RWPE1 (cell line): ENCODE measurements around the gene TENM4.

ENCODE experiments used
- CTCF ChIA-PET: fragments of 350-600 bp; sonication (Branson Sonifier 250); formaldehyde crosslinking; extraction: SDS; loops from one replicate; lab custom pipeline; 2021; lab: Yijun Ruan, JAX
- POLR2A ChIA-PET: fragments of 400-600 bp; formaldehyde crosslinking; extraction: SDS; loops from one replicate; lab custom pipeline; 2020; ENCODE audit warnings: antibody characterized with exemption; ENCODE audit not compliant: low non-redundant PET; lab: Yijun Ruan, JAX
- DNase-seq: peaks from one replicate; pipeline ENCODE4 v3.0.0; 2012; ENCODE audit warnings: low spot score
- H3K27ac ChIP-seq: fragments of 450-650 bp; 2 replicates; pipeline ENCODE4 v1.5.1; 2017
- TF ChIP-seq, protein P1 (sequence below): fragments of 450-650 bp; conservative IDR thresholded peaks from 2 replicates; pipeline ENCODE4 v1.5.1; 2017; ENCODE audit warnings: low read depth, mild to moderate bottlenecking

TENM4 gene

DNA sequence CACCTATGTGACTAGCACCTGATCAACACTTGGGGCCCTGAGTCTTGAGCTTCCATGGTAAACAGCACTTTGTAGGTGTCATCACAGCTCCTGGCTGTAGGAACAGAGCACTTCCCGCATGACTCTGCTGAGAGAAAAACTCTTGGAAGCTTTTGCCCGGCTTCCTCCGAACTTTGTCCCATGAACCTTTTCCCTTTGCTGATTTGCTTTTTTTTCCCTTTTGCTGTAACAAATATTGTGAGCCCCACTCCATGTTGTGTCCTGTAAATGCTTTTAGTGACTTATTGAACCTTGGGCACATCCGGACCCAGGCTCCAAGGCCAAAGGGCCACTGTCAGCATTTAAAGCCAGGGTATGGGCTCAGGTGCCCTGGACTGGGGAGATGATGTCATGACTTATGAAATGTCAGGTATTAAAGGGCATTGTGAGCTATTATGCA, 391.1 kb downstream of the TENM4 start:
- DNase-seq = no peak
- ChIA-PET CTCF (interaction anchor here (0.8 kb wide), 1 partner anchor 24 kb away, joined by 4 read pairs; no protein-coding TSS in a partner anchor), POLR2A (no interaction called here)
- no peak overlapping the region for H3K27ac ChIP-seq
- TF ChIP-seq, protein P1, sequence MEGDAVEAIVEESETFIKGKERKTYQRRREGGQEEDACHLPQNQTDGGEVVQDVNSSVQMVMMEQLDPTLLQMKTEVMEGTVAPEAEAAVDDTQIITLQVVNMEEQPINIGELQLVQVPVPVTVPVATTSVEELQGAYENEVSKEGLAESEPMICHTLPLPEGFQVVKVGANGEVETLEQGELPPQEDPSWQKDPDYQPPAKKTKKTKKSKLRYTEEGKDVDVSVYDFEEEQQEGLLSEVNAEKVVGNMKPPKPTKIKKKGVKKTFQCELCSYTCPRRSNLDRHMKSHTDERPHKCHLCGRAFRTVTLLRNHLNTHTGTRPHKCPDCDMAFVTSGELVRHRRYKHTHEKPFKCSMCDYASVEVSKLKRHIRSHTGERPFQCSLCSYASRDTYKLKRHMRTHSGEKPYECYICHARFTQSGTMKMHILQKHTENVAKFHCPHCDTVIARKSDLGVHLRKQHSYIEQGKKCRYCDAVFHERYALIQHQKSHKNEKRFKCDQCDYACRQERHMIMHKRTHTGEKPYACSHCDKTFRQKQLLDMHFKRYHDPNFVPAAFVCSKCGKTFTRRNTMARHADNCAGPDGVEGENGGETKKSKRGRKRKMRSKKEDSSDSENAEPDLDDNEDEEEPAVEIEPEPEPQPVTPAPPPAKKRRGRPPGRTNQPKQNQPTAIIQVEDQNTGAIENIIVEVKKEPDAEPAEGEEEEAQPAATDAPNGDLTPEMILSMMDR = no peak

DNA sequence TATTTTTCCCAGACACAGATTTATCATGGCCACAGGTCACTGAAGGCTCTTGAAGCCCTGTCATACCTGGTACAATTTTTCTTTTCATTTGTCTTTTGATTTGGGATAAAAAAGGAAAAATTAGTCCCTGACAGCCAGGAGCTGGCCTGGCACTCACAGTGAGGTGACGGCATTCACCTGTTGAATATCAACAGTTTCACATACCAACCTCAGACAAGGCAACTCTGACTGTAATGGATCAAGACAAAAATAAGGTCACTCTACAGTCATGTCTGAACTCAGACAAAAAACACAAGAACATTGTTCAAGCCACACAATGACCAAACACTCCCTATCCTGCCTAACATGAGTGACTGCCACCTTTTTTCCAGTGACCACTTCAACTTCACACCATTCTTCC, 392.9 kb downstream of the TENM4 start:
- no peak overlapping the region for H3K27ac ChIP-seq
- CTCF ChIA-PET = no interaction called here
- TF ChIP-seq, protein P1 = no peak
- POLR2A ChIA-PET = no interaction called here
- DNase-seq = no peak

DNA sequence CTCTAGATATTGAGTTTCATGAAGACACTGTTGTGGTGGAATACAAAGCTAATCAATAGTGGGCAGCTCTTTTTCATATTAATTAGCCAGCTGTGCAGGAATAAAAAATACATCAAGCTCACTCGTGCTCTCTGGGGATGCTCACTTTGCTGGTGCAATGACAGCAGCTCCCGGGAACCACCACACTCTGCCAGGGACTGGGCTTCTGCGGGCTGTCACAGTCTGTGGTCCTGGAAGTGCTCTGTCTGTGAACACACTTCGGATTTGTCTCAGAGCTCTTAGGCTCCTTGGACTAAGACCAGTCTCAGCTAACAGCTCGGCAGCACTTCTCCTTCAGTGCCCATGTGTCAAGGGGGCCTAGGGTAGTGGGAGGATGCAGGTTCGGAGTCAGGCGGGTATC, 393.5 kb downstream of the TENM4 start:
- CTCF ChIA-PET = interaction anchor here (0.6 kb wide), 1 partner anchor 80 kb away, joined by 3 read pairs; no protein-coding TSS in a partner anchor
- DNase-seq = no peak
- no peak overlapping the region for H3K27ac ChIP-seq
- POLR2A ChIA-PET = no interaction called here
- TF ChIP-seq, protein P1 = no peak

DNA sequence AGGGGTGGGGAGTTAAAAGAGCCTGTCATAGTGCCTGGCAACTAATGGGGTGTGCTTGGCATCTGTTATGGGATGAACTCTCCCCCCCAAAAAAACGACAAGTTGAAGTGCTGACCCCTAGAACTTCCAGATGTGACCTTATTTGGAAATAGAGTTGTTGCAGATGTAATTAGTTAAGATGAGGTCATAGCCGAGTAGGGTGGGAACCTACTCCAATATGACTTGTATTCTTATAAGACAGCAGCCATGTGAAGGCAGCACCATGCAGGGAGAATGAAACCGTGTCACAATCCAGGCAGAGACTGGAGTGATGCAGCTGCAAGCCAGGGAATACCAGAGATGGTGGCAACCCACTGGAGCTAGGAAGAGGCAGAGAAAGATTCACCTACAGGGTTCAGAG, 394.5 kb downstream of the TENM4 start:
- peak overlapping the region; percentile 59 for H3K27ac ChIP-seq
- DNase-seq = no peak
- ChIA-PET CTCF (interaction anchor here (0.5 kb wide), 1 partner anchor 156 kb away, joined by 3 read pairs; no protein-coding TSS in a partner anchor), POLR2A (no interaction called here)
- TF ChIP-seq, protein P1 = no peak

DNA sequence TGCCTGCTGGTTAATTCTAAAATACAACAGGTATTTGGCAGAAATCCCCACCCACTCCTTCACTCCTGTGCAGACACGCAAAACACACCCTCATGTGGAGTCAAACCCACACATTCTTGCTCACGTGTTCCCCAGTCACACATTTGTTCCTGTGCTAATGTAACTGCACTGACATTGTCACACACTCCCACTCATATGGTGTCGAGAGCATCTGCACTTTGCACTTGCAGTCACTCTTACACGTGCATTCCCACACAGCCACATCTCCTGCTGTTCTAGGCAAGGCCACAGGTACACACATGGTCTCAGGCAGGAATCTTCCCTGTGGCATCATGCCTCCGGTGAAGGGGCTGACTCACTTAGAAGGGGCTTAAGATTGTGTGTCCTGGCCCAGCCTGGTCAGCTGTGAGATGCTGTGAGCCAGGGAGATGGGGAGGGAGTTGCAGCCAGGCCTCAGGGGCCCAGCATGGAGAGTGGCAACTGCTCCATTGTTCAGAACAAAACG, 395.0 kb downstream of the TENM4 start:
- peak overlapping the region; percentile 59 for H3K27ac ChIP-seq
- TF ChIP-seq, protein P1 = no peak
- ChIA-PET POLR2A (no interaction called here), CTCF (interaction anchor here (0.6 to 0.7 kb wide), 2 partner anchors 69 to 275 kb away, joined by 4 read pairs; no protein-coding TSS in a partner anchor)
- peak; percentile 62 for DNase-seq

DNA sequence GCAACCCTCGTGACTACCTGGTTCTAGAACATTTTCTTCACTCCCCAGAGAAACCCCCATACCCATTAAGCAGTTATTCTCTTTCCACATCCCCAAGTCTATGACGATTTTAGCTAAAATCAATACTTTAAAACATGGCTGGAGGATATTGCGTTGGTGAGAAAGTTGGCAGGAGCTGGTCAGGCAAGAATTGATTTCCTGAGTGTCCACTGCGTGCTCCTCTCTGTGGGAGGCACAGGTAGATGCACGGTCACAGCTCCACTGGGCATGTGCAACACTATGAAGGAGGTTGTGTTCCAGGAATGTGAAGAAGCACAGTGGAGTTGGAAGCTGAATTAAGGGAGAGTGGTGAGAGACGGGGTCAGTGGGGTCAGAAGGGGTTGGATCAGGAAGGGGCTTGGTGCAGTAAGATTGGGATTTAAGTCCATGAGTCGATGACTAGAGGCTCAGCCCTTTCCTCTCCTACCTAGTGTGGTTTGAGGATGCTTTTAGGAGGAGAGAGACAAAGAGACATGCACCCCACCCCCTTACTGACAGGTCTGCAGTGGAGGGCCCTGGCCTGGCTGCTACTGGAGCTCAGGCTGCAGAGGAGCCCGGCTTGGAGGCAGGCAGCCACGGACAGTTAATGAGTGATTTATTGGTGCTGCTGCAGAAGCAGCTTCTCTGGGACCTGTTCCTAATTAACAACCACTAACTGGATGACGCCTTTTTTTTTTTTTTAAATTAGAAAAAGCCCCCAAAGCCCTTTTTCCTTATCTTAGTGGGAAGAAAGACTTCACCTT, 395.6 kb downstream of the TENM4 start:
- CTCF ChIA-PET = interaction anchor here (0.6 to 0.7 kb wide), 2 partner anchors 69 to 275 kb away, joined by 4 read pairs; no protein-coding TSS in a partner anchor
- TF ChIP-seq, protein P1 = no peak
- POLR2A ChIA-PET = no interaction called here
- no peak for DNase-seq
- H3K27ac ChIP-seq = peak overlapping the region; percentile 59
